GM21381 (cell line): ENCODE measurements around the gene TNIK.

Experiments
- ATAC-seq: cut with Tn5 transposase; IDR thresholded peaks from one replicate; pipeline ENCODE4 v1.9.1; 2021; ENCODE audit warnings: mild to moderate bottlenecking, moderate library complexity; ENCODE audit not compliant: unreplicated experiment

Gene TNIK

DNA sequence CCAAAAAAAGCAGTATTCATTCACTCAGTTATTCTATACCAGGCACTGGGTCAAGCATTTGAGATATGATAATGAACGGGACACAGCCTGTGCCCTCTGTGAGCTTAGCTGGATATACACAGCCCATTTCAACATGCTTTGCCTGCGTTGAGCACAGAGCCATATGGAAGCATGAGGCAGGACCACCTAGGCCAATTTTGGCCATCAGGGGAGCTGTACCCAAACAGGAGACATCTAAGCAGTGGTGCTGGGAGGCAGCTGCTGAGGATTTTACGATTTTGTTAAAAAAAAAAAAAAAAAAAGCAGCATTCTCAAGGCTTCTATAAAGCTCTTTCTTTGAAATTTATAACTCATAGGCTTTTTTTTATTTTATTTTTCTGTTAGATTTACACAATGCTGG is 346.5 kb downstream of the TNIK start:
- ATAC-seq = no peak

DNA sequence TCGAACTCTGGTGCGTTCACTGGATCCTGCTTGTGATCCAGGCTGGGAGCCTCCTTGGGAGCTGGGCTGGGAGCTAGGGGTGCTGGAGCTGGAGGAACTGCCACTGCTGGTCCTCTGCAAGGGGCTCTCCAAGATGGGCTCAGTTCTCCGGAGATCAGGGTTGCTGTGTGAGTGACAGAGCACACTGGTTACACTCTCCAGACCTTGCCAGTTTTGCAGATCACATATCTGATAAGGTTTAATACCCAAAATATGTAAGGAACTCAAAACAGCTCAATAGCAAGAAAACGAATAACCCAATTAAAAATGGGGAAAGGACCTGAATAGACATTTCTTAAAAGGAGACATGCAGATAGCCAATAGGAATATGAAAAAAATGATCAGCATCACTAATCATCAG is 349.5 kb downstream of the TNIK start:
- no peak for ATAC-seq

DNA sequence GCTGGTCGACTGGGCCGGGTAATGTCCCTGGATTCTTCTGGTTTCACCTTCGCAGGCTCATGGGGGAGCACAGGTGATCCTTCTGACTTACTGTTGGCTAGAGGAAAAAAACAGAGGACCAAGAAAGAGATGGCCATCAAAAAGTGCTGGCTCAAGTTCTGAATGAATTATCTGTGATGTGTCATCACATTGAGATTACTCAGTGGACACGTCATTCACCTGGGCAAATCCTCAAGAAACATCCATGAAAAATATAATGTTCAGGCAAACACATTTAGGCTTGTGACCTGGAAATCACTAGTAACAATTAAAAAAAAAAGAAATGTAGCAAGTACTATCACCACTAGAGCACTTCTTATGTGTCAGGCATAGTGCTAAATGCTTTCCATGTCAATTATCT is 352.1 kb downstream of the TNIK start:
- ATAC-seq = no peak

DNA sequence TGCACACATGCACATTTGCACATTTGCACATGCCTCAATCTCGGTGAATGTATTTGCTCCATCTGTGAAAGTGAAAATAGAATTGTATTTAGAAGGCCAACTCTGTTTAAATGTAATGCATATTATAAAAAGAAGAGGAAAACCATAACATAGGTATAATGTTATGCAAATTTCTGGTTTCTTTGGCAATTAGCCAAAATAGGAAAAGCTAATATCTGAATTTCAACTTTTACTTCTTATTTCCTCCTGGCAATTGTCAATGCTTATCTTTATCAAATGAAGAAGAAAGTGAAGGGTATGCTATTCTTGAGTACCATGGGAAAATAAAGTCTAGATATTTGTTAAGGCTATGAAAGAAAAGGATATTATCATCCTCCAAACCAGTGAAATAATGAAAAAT is 357.0 kb downstream of the TNIK start:
- no peak for ATAC-seq

DNA sequence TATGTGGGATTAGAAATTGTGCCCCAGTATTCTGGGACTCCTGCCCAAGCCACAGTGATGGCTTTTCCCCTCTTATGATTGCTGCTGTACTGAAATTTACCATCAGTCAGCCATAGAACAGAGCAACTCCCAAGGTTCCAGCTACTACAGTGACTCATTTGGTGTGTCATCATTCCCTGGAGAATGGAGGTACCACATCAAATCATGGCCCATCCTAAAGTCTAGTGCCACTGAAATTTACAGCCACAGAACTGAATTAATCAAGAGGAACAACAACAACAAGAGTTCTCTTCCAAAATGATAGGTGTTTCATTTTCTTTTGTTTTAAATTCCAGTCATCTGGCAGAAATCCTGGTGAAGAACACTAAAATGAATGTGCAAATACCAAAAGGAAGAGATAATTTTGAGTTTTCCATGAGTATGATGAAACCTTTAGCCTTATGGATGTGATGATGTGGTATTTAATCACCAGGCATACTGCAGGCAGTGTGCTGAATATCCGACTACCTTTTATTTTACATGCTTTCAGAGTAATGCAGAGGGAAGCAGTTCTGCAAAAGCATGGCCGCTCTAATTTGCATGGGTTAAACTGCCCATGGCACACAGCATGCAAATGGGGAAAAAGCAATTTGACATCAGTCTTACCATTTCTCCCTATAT is 358.1 kb downstream of the TNIK start:
- no peak for ATAC-seq

DNA sequence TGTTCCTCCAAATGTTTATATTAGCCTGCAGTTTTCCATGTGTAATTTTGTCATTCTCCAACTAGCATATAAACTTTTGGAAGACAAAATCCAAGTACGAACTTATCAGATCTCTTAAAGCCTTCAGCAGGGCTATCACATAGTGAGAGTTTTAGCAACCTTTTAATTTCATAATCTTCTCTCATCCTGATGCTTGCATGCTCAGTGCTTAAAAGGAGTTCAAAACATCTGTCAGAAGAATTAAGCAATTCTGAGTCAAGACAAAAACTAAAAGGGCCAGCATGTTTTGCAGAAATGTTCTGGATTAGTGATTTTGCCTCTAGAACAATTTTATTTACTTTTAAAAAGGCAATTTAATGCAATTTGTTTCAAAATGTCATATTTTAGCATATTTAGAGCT is 360.3 kb downstream of the TNIK start:
- ATAC-seq = no peak

DNA sequence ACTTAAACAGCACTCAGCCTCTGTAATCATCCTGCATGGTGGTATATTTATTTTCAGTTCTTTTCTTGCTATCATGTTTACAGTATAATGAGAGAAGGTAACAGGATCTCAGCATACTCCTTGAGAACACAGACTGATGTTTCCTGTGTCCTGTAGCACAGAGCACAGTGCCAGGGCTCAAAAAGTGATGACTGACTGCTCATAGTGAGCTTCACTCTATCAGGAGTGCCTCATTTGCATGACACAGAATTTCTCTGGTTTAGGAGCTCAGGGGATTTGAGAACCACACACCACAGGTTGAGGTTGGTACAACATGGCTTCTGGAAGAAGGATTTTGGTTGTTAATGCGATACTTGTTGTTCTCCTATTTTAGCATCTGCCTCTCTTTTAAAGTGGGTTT is 365.1 kb downstream of the TNIK start:
- ATAC-seq = peak; percentile 88

DNA sequence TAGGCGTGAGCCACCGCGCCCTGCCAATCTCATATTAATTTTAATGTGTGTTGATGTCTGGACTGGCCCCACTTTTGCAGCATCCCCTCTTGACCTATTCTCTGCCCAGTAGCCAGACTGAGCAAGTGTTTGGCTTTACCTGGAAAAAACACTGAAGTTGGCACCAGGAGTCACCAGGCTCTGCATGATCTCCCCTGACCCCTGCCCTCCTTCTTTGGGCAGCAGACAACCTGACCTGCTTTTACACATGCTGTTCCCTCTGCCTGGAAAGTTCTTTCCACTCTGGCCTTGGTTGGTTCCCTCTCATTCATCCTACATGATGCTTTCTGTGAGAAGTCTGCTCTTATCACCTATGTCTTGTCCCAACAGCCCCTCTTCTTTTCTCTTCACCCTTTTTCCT is 365.8 kb downstream of the TNIK start:
- no peak for ATAC-seq

DNA sequence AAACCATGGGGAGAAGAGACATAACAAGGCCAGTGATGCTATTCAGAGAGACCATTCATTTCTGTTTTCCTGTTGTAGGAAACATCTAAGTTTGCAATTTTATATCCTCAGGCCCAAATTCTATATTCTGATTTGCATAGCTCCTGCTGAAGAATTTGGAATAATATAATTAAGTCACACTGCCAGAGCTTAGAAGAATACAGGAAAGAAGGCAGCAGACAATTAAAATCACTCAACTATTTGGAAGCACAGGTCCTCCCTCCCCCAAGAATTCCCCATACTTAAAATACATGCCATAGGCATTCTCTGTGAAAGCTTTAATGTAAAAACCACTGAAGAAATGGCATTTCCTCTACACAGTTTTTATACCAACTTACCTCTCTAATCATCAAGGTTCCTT is 366.7 kb downstream of the TNIK start:
- no peak for ATAC-seq

DNA sequence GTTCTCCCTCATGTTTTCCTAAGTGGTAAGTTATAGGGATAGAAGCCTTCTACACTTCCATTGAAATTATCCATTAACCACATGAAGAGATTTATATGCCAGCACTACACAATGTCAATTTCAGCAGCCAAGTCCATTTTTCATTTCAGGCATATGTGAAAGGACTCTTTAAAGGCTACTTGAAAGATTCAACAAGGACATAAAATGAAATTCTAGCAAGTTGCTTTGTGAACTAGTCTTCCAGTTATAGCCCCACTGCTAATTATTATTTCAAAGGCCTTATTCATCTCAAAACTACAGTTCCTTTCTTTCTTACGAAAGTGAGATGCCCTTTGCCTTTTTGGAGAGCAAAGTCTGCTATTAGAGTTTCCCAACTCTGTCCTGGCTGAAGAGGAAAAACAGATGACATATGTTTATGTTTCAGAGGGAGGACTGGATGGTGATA is 367.7 kb downstream of the TNIK start:
- no peak for ATAC-seq

DNA sequence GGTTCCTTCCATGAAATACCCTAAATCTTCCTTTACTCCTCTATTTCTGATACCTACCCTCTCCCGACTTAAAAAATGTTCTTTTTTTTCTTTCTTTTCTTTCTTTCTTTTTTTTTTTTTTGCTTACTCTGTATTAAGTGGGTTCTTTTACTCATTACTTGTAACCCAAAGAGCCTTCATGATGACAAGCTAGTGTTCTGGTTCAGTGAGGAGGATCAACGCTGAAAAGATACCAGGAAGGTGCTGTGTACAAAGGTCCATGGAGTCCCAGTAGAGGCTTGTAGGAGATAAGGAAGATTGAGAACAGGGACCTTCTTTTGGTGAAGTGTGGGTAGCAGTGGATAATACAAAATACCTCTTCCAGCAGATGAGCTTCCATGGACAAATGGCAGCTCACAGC is 369.9 kb downstream of the TNIK start:
- ATAC-seq = no peak

DNA sequence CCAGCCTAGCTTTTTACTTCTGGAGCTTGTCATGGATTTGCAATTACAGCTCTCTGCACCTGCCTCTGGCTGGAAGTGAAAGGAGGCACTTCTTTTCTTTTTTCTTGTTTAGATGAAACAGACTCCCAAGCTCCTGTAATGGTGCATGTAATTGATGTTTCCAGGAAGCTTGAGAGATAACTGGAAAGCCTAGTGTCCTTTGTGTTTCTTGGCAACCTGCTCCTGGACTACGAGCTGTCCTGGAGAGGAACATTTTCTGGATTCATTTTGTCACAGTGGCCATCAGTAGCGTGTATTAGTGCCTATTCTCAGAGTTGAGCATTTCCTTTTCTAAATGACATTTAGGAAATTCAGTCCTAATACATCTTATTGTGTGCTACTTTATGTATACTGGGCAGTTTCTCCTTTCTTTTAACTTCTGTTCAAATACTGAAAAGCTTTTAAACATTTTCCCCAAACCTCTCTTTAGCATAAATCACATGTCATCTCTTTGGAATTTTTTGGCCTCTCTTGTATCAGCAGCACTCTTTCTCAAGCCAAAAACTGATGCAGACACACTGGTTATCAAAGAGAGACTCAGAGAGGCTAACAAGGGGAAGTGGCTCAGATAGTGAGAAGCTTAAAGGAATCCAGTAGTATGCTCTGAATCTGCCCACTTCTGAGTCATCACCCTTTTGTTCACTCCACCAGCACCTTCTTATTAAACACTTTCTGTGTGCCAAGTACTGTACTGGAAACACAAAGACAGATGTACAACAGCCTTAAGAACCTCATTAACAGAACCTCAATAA is 371.0 kb downstream of the TNIK start:
- ATAC-seq = no peak

DNA sequence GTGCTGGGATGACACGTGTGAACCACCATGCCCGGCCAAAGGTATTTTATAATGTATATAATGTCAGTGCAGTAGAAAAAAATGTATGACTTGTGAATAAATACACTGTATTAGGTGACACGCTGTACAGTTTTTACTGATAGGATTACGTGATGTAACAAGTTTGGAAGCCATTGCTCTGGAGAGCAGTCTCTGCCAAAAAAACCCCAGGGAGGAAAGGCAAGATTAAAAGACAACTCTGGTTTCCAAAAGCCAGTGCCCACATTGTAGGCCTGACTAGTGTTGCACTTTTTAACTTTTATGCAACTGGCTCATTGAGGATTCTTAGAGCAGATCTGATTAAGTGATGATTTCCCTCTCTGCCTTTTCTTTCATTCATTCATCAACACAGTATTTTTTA is 371.7 kb downstream of the TNIK start:
- ATAC-seq = no peak

DNA sequence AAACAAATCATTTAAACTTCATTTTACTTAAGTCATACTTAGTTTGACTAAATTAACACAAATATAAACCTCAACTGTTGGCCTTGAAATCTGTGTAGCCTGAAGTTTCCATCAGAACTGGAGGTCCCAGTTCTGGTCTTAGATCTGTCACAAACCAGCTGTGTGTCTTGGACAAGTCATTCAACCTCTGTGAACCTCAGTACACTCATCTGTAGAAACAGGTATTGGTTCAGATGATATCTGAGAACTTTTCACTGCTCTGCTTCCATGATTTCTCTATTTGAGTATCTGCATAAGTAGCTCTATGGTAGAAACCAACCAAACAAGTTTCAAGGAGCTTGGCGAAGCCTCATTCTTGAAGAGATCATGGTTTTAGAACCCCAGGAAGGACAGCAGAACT is 373.3 kb downstream of the TNIK start:
- ATAC-seq = no peak

DNA sequence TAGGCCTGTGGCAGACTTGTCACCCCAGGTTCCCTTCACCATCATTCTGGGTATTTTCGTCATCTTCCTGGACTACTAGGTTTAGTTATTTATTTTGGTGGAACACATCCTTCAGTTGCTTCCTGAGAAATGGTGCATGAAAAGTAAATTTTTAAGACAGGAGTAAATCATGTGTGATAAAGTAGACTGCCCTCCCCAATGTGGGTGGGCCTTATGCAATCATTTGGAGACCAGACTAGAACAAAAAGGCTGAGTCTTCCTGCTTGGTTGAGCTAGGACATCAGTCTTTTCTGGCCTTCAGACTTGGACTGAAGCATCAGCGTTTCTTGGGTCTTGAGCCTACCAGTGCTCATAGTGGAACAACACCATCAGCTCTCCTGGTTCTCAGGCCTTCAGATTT is 382.9 kb downstream of the TNIK start:
- ATAC-seq = no peak

DNA sequence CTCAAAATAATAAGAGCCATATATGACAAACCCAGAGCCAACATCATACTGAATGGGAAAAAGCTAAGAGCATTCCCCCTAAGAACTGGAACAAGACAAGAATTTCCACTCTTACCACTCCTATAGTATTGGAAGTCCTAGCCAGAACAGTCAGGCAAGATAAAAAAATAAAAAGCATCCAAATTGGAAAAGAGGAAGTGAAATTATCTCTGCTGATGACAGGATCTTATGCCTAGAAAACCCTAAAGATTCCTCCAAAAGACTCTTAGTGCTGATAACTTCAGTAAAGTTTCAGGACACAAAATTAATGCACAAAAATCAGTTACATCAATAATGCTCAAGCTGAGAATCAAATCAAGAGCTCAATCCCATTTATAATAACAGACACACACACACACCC is 387.8 kb downstream of the TNIK start:
- ATAC-seq = no peak

DNA sequence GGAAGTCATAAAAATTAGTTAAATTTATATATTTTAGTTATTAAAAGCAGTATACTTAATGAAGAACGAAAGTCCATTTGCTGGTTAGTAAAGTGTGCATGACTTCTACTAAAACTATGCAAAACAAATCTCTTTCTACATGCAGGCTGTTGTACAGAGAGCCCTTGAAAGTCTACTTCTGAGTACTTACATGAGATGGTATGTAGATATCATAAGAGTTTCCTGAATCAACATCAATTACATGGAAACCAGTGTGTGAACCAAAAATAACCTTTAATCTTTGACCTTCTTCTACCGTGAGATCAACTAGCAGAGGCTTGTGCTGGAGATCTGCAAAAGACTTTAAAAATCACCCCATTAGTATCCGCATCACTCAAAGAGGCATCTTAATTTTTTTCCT is 391.5 kb downstream of the TNIK start:
- ATAC-seq = no peak

DNA sequence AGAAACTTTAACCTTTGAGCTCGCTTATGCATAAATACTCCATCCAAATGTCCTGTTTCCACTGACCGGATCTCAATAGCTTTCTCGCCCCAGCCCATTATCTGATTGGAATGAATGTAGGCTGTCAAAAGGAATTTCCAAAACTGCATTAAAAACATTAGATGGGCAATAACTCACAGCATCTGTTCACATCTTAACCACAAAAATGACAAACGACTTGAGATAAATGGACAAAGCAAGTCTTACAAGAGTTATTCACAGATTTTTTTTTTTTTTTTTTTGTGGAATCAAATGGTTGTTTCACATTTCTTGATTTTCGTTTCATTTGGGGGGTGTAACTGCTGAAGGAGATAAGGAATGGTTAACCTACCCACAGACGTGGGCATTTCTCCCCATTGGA is 394.0 kb downstream of the TNIK start:
- ATAC-seq = no peak

DNA sequence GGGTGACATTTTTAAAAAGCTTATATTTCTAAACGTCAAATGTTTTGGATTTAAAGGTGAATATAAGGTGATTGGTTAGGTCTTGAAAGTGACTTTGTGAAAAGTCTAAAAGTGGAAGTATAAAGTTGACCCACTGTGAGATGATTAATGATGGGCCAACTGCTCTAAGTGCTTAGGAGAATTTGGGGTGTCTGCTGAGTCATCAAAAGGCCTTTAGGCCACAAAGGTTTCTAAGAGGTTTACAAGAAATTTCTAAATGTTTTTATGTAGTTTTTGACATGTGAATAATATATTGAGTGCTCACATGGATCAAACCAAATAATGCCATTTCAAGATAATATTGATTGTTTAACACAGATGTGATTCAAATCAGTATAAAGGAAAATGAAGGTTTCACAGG is 394.5 kb downstream of the TNIK start:
- ATAC-seq = no peak

DNA sequence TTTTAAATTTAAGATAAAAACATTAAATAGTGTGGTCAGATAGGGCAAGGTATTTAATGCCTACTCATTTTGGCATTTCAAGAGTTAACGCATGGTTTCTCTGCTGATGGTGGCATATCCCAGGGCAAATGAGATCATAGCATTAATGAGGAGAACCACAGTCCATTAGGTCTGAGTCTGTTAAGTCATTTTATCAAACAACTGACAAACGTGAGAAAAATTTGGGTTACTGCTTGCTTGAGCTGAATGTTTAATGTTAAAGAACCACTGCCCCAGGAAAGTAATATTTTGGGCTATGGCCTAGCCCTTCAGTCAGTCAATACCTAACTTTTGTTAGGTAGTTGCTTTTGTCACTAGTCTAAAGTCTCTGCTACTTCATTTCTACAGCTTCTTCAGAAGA is 395.7 kb downstream of the TNIK start:
- ATAC-seq = no peak

DNA sequence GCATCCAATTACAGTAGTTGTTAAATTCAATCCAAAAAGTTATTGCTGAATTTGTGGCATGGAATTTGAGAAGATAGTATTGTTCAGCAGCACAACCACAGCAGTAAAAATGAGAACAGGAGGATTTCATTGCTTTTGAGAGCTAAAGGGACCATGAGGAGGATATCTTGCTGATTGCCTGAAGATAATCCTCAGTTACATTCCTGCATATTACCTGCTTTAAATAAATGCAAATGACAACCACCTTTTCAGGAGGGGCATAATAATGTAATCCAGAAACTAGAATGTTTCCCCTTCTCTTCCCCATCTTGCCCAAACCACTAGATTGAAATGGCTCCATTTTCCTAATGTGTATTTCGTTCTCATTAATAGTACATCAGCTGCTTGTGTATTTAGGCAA is 398.5 kb downstream of the TNIK start:
- ATAC-seq = no peak

DNA sequence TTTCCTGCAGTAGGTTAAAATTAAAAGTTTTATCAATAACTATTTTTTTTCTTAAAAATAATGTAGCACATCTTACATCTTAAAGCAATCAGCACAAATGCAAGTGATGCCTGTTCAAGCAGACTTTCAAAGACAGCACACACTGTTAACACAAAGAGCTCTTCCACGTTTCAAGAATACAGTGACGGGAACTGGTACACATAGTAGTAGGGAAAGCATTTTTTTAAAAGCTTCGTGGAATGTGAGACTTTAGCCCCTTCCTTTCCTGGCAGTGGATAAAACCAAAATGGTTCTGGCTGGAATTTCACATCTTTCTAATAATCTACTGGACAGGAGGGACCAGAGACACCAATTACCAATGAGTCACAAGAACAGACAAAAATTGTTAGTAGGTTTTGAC is 400.2 kb downstream of the TNIK start:
- no peak for ATAC-seq
